Common myeloid progenitor, CD34-positive (primary cell): ENCODE measurements around the gene GDPGP1.

Experiments used
- CTCF ChIA-PET: fragments of 350-600 bp; sonication (Branson Sonifier 250); formaldehyde crosslinking; loops from one replicate; lab custom pipeline; 2021; ENCODE audit warnings: antibody characterized with exemption; lab: Charles Lee
- POLR2A ChIA-PET: fragments of 350-600 bp; sonication (Branson Sonifier 250); formaldehyde crosslinking; loops from one replicate; lab custom pipeline; 2021; ENCODE audit warnings: antibody characterized with exemption; lab: Charles Lee
- DNase-seq, 3 donors: peaks; one replicate each; pipeline versions ENCODE4 v3.0.0 to v3.0.0-alpha.2; 2013
- H3K27ac ChIP-seq, 2 experiments: 1 replicate in 1 of 2; 2 replicates in 1 of 2; pipeline ENCODE4 v1.7.0; 2013; ENCODE audit warnings: inconsistent platforms in 2 of 2, low read length in 2 of 2, mild to moderate bottlenecking in 2 of 2, low read depth in 1 of 2, moderate library complexity in 1 of 2; ENCODE audit not compliant: severe bottlenecking in 2 of 2, insufficient read depth in 1 of 2, poor library complexity in 1 of 2
- H3K27me3 ChIP-seq, 5 experiments: replicated peaks in 2 of 5; 1 replicate in 3 of 5; 2 replicates in 2 of 5; pipeline versions ENCODE4 v1.6.1 to v1.7.0; 2013; ENCODE audit warnings: low read length in 4 of 5, mild to moderate bottlenecking in 2 of 5, moderate library complexity in 2 of 5, inconsistent platforms in 1 of 5; ENCODE audit not compliant: insufficient read depth in 5 of 5, control insufficient read depth in 4 of 5
- H3K36me3 ChIP-seq, 4 experiments: 1 replicate in 2 of 4; 2 replicates in 2 of 4; pipeline versions ENCODE4 v1.6.1 to v1.7.0; 2013; ENCODE audit warnings: low read length in 3 of 4, control low read depth in 1 of 4, mild to moderate bottlenecking in 1 of 4; ENCODE audit not compliant: control insufficient read depth in 4 of 4, insufficient read depth in 4 of 4
- H3K4me1 ChIP-seq, 4 experiments: 1 replicate in 3 of 4; 2 replicates in 1 of 4; pipeline versions ENCODE4 v1.6.1 to v1.7.1; 2013; ENCODE audit warnings: low read length in 3 of 4, mild to moderate bottlenecking in 3 of 4, control low read depth in 1 of 4, inconsistent platforms in 1 of 4, moderate library complexity in 1 of 4; ENCODE audit not compliant: control insufficient read depth in 4 of 4, insufficient read depth in 4 of 4; ENCODE audit errors: control extremely low read depth in 1 of 4
- H3K4me3 ChIP-seq, 7 experiments: 1 replicate in 4 of 7; 2 replicates in 3 of 7; pipeline versions ENCODE4 v1.5.1 to v1.7.0; 2013; ENCODE audit warnings: mild to moderate bottlenecking in 7 of 7, low read length in 6 of 7, moderate library complexity in 6 of 7, inconsistent platforms in 2 of 7, low read depth in 2 of 7, control low read depth in 1 of 7; ENCODE audit not compliant: insufficient read depth in 4 of 7, control insufficient read depth in 1 of 7; ENCODE audit errors: extremely low read depth in 1 of 7
- H3K9me3 ChIP-seq, 5 experiments: 1 replicate in 4 of 5; 2 replicates in 1 of 5; pipeline versions ENCODE4 v1.6.1 to v1.7.1; 2013; ENCODE audit warnings: low read length in 4 of 5, mild to moderate bottlenecking in 2 of 5, inconsistent platforms in 1 of 5, low read depth in 1 of 5, moderate library complexity in 1 of 5; ENCODE audit not compliant: control insufficient read depth in 4 of 5, insufficient read depth in 2 of 5; ENCODE audit errors: control extremely low read depth in 1 of 5
- WGBS: methylation state at CpG from one replicate; pipeline ENCODE4 v1.1.5; 2013; ENCODE audit not compliant: insufficient coverage; 5-methylcytosine and 5-hydroxymethylcytosine counted together

Gene GDPGP1

DNA sequence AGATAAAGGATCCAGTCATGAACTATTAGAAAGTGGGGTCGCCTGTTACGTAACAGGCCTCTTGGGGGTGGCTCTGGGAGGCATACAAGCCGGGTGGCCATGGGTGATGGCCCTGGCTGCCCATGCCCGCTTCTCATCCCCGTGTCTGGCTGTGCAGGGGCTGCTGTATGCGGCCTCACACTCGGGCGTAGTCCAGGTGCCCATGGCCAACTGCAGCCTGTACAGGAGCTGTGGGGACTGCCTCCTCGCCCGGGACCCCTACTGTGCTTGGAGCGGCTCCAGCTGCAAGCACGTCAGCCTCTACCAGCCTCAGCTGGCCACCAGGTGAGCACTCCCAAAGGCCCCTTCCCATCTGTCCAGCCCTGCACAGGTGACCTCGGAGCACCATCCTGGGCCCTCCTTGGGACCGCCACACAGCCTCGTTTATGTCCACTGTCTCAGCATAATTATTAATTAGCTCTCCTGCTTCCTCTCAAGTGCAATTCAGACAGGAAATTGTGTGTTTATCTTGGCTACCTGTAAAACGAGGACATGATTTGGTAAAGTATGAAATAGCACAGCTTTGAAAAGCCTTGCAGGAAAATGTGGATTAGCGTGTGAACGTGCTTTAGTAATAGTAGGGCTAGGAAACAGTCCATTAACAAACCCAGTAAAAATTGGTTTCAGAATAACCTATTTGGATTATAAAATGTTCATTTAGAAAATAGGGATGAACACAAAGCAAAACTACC lies 8.3 kb upstream of the GDPGP1 start:
- WGBS: 96% methylated on average over 13 of the region's 18 CpGs
- ChIA-PET CTCF (interaction anchor here (0.7 to 1.4 kb wide), 3 partner anchors 9 to 76 kb away, joined by 3 read pairs; no protein-coding TSS in a partner anchor), POLR2A (interaction anchor here (0.6 kb wide), 1 partner anchor 17 kb away, joined by 3 read pairs; no protein-coding TSS in a partner anchor)
- no peaks in the 10 kb centered on the region for H3K27me3 ChIP-seq
- DNase-seq: no peak
- no peak overlapping the region for H3K4me3 ChIP-seq
- no peaks in the 10 kb centered on the region for H3K9me3 ChIP-seq
- peaks cover 0 to 2% (median 0%) of the 10 kb centered on the region in 4 experiments for H3K4me1 ChIP-seq
- no peak overlapping the region for H3K27ac ChIP-seq
- peaks cover 2 to 59% (median 35%) of the 10 kb centered on the region in 4 experiments for H3K36me3 ChIP-seq

- Histone ChIP-seq H3K27ac (no peak overlapping the region), H3K4me3 (no peak overlapping the region), H3K9me3 (no peaks in the 10 kb centered on the region), H3K27me3 (no peaks in the 10 kb centered on the region), H3K36me3 (peaks cover 0 to 68% (median 43%) of the 10 kb centered on the region in 4 experiments), H3K4me1 (peaks cover 0 to 15% (median 5%) of the 10 kb centered on the region in 4 experiments)
- ChIA-PET CTCF (interaction anchor here (1.1 to 1.4 kb wide), 3 partner anchors 9 to 60 kb away, joined by 3 read pairs; no protein-coding TSS in a partner anchor), POLR2A (interaction anchor here (0.6 kb wide), 1 partner anchor 26 kb away, joined by 3 read pairs; the partner anchor contains the start of gene SEMA4B)
- no peak for DNase-seq
- WGBS: 98% methylated on average over 7 of the region's 7 CpGs
Observed at GRCh38 chr15:90227336-90227735, 6.7 kb upstream of the GDPGP1 start.

- ChIA-PET POLR2A (no interaction called here), CTCF (interaction anchor here (1.1 to 1.4 kb wide), 5 partner anchors 9 to 59 kb away, joined by 3 read pairs; partner anchors contain the start of gene SEMA4B)
- Histone ChIP-seq H3K9me3 (no peaks in the 10 kb centered on the region), H3K4me1 (peaks cover 4 to 23% (median 12%) of the 10 kb centered on the region in 4 experiments), H3K36me3 (peaks cover 0 to 67% (median 43%) of the 10 kb centered on the region in 4 experiments), H3K27ac (no peak overlapping the region), H3K27me3 (no peaks in the 10 kb centered on the region), H3K4me3 (no peak overlapping the region)
- WGBS: 92% methylated on average over 38 of the region's 38 CpGs
- DNase-seq: no peak
Observed at GRCh38 chr15:90227816-90228772, 5.9 kb upstream of the GDPGP1 start.

DNA sequence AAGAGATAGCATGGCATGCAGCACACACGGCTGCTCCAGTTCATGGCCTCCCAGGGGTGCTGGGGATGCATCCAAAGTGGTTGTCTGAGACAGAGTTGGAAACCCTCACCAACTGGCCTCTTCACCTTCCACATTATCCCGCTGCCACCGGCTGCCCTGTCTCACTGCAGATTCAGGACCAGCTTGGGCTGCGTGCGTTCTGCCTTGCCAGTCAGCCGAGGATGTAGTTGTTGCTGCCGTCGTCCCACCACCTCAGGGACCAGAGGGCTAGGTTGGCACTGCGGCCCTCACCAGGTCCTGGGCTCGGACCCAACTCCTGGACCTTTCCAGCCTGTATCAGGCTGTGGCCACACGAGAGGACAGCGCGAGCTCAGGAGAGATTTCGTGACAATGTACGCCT lies 5.0 kb upstream of the GDPGP1 start:
- WGBS: 95% methylated on average over 14 of the region's 15 CpGs
- no peak for DNase-seq
- Histone ChIP-seq H3K4me3 (no peak overlapping the region), H3K4me1 (peaks cover 4 to 25% (median 14%) of the 10 kb centered on the region in 4 experiments), H3K27me3 (no peaks in the 10 kb centered on the region), H3K27ac (no peak overlapping the region), H3K36me3 (peaks cover 0 to 59% (median 43%) of the 10 kb centered on the region in 4 experiments), H3K9me3 (no peaks in the 10 kb centered on the region)
- CTCF ChIA-PET: interaction anchor here (1.1 to 1.4 kb wide), 3 partner anchors 28 to 57 kb away, joined by 3 read pairs; partner anchors contain the start of gene SEMA4B
- POLR2A ChIA-PET: no interaction called here

GRCh38 chr15:90230071-90230494 lies 3.9 kb upstream of the GDPGP1 start:
- H3K36me3 ChIP-seq: peaks cover 0 to 50% (median 39%) of the 10 kb centered on the region in 4 experiments
- CTCF ChIA-PET: interaction anchor here (1.1 to 4.6 kb wide), 3 partner anchors 8 to 87 kb away, joined by 3 to 26 read pairs (median 7); no protein-coding TSS in a partner anchor
- no peak overlapping the region for H3K27ac ChIP-seq
- no peak overlapping the region for H3K4me3 ChIP-seq
- no peaks in the 10 kb centered on the region for H3K9me3 ChIP-seq
- H3K27me3 ChIP-seq: no peaks in the 10 kb centered on the region
- WGBS: 93% methylated on average over 11 of the region's 12 CpGs
- no peak for DNase-seq
- peaks cover 7 to 34% (median 21%) of the 10 kb centered on the region in 4 experiments for H3K4me1 ChIP-seq
- POLR2A ChIA-PET: no interaction called here

DNA sequence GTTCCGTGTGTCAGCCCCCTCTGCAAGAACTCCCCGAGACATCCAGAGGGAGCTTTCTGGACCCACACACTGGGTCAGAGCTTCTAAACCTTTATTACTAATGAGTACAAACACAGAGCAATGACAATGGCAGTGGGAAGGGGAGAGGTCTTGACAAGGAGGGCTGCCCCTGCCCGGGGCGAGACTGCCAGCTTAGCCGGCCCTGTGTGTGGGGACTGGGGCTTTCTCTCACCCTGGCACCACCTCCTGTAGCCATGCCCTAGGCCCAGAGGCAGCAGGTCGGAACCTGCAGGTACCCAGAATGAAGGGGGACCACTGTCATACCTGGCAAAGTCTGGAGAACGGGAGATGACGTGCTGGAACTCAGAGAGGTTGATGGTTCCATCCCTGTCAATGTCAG lies 3.4 kb upstream of the GDPGP1 start:
- ChIA-PET POLR2A (no interaction called here), CTCF (interaction anchor here (1.1 to 4.6 kb wide), 4 partner anchors 9 to 88 kb away, joined by 3 to 26 read pairs (median 5); no protein-coding TSS in a partner anchor)
- no peaks in the 10 kb centered on the region for H3K27me3 ChIP-seq
- H3K27ac ChIP-seq: peak overlapping the region in 1 of 2 experiments; percentile 5
- DNase-seq: no peak
- no peaks in the 10 kb centered on the region for H3K9me3 ChIP-seq
- no peak overlapping the region for H3K4me3 ChIP-seq
- WGBS: 95% methylated on average over 8 of the region's 8 CpGs
- peaks cover 0 to 44% (median 37%) of the 10 kb centered on the region in 4 experiments for H3K36me3 ChIP-seq
- peaks cover 7 to 34% (median 22%) of the 10 kb centered on the region in 4 experiments for H3K4me1 ChIP-seq
